RPMI8226 (cell line): Measurements from ENCODE around the gene ACTR3C.

Experiments used
- DNase-seq: peaks from one replicate; pipeline ENCODE4 v3.0.0-alpha.2; 2015

The ACTR3C gene

DNA sequence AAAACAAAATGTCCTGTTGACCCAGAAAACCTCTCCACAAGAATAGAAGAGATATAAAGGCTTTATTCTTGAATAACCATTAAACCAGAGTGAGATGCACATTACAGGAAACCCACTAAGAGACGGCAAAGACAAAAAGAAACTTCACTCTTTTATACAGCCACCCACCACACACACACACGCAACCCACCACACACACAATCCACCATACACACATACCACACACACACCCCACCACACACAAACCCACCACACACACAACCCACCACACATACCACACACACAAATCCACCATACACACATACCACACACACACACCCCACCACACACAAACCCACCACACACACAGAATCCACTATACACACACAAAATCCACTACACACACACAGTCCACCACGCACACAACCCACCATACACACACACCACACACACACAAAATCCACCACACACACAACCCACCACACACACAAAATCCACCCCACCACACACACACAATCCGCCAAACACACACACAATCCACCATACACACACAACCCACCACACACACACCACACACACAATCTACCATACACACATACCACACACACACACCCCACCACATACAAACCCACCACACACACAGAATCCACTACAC, 35.8 kb upstream of the ACTR3C start:
- DNase-seq = no peak

DNA sequence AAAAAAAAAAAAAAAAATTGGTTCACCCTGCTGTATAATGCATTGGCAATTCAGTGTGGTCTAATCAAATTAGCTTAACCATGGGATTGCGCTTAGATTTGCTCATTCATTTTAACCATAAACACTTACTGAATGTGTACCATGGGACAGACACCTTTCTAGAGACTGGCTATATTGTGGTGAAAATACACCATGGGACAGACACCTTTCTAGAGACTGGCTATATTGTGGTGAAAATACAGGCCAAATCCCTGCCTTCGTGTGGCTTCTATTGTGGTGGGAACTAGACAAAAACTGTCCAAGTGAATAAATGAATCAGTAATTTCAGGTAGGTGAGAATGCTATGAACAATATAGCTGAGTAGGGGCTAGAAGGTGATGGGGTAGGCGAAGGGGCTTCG, 35.1 kb upstream of the ACTR3C start:
- no peak for DNase-seq

DNA sequence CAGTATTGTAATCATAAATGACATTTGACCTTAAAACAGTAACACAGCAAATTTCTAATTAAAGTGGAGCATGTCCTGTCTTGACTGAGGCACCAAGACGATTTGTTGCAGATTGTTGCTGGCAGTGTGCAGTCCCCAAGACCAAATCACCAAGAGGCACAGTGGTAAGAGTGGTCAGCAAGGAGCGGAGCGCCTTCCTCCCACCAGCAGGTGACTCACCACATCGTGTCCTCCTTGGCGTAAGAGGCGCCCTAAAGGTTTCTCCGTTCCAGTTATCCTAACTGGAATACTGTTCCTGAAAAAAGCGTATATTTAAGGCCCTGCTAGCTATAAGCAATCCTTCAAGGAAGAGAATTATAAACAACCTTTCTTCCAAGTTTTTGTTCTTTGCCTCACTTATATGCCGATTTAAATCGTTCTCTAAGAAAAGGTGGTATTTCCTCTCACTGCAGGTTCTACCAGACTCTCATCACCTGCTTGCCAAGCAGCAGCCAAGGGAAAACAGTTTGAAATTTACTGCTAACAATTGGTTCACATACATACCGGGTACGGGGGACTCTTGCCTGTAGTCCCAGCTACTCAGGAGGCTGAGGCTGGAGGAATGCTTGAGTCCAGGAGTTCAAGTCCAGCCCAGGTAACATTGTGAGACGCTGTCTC, 34.6 kb upstream of the ACTR3C start:
- DNase-seq = peak; percentile 24

DNA sequence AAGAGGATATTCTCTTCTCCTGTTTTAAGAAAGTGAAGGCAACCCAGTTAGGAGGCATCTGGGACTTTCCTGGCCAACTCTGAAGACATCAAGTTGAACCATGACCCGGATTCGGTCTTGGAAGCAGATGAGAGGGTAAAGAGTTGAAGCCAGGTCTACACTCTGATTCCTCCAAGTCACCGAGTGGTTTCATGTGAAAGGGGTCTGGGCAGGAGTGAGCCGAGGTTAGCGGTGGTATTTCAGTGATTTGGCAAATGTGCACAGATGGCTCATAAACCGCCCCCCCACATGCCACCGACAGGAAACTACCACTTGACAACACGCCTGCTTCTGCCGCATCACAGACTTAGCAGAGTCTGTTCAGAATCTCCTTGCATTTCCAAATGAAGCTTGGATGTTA, 33.9 kb upstream of the ACTR3C start:
- peak; percentile 81 for DNase-seq

DNA sequence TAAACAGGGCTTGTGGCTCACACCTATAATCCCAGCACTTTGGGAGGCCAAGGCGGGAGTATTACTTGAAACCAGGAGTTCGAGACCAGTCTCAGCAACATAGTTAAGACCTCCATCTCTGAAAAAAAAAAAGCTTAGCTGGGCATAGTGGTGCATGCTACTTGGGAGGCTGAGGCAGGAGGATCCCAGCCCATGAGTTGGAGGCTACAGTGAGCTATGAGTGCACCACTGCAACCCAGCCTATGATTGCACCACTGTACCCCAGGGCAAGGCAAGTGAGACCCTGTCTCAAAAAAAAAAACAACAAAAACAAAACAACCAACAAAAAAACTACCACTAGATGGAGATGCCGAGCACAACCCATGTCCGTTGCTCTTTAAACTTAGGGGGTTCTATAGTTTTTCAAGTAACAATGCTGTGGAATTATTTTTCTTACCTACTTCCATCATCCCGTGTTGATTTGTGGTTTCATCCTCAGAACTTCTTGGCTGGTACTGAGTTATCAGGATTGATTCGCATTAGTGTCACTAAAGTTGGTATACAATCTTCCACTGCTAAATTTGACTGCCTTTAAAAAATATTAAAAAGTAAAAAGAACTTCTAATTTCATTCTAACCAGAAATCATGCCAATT, 33.0 kb upstream of the ACTR3C start:
- DNase-seq = peak; percentile 64

DNA sequence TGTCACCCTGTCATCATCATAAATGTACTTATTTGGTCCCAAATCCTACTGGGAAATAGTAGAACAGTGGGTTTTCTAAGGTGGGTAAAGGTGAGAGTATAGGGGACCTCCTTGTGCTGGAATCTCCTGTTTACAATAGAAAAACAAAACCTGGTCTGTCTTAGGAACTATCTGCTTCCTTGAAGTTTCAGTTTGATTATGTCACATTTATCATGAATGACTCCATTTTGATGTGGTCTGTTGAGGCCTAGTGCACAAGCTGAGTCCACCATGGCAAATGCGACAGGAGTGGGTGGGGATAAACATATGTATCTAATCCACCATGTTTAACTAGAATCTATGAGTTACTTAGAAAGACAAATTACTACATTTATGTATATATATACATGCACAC, 32.3 kb upstream of the ACTR3C start:
- DNase-seq = no peak

DNA sequence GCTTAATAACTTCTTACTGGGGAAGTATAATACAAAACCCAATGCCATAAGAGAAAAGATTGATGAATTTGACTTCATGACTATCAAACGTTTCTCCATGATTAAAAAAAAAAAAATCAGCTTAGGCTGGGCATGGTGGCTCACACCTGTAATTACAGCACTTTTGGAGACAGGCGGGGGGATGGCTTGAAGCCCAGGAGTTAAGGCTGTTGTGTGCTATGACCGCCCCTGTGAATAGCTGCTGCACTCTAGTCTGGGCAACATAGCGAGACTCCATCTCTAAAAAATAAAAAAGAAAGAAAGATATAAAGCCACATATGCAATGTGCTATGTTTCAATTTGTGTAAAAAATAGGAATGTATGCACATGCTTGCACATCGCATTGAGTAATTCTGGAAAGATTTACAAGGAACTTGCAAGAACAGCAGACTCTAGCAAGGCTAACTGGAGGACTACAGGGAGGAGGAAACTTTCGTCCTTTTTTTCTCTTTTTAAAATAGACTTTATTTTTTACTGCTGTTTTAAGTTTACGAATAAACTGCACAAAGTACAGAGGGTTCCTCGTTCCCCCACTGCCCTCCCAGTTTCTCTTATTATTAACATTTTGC, 28.3 kb upstream of the ACTR3C start:
- DNase-seq = no peak

DNA sequence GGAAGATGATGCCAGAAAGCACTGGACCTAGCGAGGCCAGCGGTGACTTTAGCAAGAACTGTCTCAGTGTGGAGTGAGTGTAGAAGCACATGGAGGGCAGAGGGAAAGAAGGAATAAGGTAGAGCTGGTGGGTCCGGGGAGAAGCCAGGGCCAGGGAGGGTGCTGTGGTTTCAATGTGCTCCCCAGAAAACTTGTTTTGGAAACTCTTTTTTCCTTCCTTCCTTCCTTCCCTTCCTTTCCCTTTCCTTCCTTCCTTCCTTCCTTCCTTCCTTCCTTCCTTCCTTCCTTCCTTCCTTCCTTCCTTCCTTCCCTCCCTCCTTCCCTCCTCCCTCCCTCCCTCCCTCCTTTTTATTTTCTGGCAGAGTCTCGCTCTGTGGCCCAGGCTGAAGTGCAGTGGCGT, 23.6 kb upstream of the ACTR3C start:
- DNase-seq = no peak

DNA sequence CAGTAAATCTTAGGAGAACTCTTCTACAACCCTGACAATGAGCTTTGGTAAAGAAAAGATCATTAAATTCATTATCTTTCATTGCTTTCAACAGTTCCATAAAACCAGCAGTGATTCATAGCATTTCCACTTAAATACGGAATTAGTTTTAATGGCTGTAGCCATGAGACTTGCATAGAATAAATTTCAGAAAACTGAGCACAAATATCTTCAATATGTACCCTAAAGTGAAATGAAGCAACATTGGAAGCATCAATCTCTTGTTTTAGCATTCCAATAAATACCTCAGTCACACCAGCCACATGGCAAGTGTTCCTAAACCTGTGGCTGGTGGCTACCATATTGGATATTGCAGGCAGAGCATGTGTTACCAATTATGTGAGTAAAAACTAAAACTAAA, 21.7 kb upstream of the ACTR3C start:
- DNase-seq = no peak

DNA sequence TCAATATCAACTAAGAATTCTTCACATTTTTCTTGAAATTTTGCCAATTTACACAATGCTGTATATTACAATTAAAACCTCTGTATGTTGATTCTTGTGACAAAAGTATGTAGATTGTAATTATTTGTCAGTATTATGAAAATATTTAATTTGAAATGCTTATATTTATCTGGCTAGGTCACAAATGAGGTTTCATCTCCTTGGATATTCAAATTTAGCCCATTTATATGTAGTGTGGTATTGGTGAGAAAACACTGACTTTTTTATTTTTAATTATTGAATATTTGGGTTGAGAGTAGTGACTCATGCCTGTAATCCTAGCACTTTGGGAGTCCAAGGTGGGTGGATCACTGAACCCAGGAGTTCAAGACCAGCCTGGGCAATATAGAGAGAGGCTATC, 21.0 kb upstream of the ACTR3C start:
- no peak for DNase-seq

DNA sequence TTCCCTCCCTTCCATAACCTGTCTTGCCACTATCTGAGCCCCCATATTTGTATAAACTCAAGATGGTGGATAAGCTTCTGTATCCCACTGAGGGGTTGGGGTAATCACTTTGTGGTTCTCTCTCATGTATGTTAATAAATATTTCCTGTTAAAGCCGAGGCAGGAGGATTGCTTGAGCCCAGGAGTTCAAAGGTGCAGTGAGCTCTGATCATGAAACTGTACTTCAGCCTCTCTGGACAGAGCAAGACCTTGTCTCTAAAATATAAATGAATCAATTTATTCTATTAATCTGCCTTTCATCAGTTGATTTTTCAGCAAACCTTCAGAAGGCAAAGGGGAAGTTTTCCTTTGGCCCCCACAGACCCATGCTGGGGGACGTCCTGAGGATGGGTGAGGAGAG, 19.9 kb upstream of the ACTR3C start:
- no peak for DNase-seq

DNA sequence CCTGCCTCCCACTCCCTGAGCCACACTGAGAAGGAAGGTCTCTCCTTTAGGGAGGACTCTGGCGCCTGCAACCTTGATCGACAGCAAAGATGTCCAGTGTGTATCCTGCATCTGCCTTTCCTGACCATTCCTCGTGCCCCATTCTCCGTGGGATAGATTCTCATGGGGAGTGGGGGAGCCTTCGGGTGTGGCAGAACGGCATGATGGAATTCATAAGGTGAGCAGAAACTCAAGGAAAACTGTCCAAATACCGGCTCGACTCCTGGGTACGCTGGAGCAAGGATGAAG, 18.7 kb upstream of the ACTR3C start:
- no peak for DNase-seq

DNA sequence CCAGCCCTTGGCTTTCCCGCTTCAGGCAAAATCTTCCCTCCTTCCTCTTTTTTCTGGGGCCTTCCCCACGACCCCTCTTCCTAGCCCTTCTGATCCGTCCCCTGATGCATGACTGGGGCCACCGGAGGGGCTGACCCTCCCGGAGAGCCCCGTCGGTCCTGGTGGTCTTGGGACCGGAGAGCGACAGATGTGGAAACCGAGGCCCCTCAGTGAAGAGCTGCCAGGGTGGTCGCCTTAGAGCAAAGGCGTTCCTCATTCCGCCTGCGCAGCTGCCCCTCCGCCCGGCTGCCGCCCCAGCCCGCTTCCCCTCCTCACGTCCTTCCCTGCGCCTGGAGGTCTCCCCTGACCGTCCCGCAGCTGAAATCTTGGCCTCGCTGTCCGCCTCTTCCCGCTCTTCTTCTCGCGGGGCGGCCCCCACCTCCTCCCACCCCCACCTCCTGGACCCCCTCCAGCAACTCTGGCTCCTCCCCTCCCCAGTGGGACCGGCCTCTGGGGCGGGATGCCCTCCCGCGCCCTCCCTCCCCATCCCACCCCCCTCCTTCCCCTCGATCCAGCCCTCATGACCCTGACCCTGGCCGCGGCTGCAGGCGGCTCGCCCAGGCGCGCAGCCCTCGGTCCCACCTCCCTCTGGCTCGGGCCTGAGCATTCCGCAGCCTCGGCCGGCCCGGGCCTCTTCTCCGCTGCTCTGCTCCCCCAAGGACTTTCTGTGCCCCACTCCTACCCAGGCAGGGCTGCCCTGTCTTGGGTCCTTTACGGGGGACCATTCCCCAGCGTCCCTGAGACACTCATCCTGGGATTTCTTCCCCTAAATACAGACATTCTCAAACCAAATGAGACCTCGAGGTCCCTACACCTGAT, 18.1 kb upstream of the ACTR3C start, which contains the start of gene RARRES2:
Gene RARRES2 (minus strand): TSS at position 367 of the 858 bp plus-strand sequence. CDS start 1,020 bp downstream, outside the sequence.
- no peak for DNase-seq

DNA sequence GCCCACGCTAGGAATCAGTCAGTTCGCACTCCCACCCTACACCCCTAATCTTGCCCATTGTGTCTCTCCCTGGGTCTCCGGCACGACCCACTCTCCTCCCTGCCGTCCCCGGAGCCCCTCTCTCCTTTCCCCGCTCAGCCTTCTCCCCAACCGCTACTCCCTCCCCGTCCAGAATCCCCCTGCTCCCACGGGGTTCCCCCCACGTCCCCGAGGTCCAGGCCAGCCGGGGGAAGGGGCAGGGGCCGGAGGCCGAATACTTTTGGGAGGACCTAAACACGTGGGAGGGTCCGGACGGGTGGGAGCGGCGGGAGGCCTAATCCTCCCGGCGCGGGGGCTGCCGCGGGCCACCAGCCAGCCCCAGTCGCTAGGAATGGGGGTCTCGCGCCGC, 17.5 kb upstream of the ACTR3C start:
- DNase-seq = no peak

DNA sequence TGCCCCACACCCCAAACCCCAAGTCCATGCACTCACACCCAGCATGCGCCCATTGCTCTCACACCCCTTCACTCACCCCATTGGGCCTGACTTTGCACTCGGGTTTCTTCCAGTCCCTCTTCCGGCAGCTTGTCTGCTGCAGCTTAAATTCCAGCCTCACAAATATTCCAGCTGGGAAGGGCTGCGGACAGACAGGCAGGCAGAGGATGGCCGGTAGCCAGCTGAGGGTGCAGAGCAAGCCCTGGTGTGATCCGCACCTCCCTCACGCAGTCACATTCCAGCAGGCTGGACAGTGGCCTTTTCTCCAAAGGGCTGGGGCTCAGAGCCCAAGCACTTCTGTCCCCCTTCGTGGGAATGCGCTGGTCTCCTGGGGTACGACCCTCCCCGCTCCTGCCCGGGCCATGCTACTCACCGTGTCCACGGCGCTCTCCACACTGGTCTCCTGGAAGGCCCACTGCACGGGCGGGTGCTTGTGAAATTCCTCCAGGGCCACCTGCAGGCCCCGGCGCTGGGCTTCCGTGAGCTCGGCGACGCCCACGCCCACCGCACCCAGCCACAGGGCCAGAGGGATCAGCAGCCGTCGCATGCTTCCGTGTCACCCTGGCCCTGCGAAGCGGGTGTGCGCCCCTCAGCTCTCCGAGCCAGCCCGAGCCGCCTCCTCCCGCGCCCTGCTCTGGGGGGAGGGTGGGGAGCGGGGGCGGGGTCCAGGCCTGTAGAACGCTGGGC, 16.8 kb upstream of the ACTR3C start:
- no peak for DNase-seq

DNA sequence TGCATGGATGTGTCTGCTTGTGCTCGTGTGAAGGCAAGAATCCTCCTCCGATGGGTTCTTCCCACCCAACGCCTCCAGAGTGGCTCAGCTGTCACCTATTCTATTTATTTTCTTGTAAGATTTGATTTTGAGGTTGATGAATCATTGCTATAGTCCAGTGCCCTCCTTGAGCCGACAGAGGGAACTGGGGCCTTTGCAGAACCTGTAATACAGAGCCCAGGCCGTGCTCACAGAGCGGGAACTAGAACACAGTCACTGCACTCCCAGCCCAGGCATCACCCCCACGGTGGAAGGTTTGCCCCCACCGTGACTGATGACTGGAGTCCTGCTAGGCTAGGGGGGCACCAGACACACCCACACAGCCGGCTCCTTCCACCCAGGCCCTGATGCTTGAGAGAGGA, 16.1 kb upstream of the ACTR3C start:
- no peak for DNase-seq

DNA sequence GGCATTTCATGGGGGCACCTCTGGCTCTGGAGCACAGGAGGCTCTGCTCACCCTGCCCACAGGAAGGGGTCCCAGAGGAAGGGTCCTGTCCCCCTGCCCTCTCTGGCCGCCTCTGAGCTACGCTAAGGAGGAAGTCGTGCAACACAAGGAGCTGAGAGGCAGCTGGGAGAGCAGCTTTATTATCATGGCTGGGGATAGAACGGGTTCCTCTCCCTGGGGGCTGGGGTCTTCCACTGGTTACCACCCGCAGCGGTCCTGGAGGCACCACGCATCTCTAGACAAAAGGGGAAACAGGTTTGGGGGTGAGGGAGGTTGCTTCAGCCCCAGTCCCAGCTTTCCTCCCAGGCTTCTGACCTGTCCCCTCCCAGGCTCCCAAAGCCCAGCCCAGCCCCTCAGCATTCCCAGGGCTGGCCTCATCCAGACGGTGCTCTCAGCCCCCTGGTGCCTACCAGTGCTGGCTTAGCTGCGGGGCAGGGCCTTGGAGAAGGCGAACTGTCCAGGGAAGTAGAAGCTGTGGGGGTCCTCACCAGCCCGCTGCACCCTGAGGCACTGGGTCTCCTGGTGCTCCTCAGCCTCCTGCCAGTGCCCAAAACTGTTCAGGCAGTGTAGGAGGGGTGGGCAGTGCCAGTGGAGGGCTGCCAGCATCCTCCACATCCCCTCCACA, 15.0 kb upstream of the ACTR3C start:
- no peak for DNase-seq

DNA sequence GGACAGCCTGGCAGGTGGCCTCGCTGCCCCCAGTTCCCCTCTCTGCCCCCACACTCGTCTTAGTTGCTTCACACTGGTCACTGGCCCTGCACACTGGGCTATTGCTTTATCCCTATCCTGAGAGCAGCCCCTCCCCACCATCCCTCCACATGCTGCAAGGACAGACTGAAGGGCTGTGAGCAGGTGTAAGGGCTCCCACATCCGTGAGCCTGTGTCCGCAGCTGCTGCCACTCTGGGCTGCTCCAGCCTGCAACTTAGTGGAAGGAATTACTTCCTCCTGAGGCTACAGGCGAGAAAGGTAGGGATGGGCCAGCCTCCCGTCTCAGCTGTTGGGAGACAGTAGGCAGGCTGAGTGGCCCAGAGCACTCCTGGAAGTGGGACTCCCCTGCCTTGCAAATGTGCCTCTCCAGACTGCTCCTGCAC, 14.3 kb upstream of the ACTR3C start:
- no peak for DNase-seq

DNA sequence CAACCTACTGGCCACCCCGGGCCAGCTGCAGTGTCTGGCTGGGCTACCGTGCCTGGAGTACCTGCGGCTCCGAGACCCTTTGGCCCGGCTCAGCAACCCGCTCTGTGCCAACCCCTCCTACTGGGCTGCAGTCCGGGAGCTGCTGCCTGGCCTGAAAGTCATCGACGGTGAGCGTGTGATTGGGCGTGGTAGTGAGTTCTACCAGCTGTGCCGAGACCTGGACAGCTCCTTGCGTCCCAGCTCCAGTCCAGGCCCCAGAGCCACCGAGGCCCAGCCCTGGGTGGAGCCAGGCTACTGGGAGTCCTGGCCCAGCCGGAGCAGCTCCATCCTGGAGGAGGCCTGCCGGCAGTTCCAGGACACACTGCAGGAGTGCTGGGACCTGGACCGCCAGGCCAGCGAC, 13.8 kb upstream of the ACTR3C start:
- no peak for DNase-seq

DNA sequence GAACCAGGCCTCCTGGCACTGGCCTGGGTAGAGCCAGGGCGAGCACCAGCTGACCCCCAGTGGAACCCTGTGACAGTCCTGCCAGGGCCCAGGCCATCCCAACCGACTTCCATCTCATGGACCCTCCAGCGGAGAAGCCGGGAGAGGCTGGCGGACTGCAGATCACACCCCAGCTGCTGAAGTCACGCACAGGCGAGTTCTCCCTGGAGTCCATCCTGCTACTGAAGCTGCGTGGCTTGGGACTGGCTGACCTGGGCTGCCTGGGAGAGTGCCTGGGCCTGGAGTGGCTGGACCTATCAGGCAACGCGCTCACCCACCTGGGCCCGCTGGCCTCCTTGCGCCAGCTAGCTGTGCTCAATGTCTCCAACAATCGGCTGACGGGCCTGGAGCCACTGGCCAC, 13.4 kb upstream of the ACTR3C start:
- no peak for DNase-seq

DNA sequence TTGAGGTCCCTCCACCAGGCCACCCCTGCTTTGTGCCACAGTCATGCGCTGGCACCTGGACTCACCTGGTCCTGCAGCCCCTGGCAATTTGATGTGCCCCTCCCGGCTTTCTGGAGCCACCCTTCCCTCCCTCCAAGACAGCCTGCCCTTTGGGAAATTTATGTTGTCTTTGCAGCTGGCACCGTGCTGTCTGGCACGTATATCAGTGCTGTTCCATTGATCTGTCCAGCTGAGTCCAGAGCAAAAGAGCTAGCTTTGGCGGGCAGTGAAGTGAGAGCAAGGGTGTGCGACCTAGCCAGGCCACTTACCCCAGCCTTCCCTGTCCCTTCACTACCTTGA, 12.4 kb upstream of the ACTR3C start:
- DNase-seq = no peak

DNA sequence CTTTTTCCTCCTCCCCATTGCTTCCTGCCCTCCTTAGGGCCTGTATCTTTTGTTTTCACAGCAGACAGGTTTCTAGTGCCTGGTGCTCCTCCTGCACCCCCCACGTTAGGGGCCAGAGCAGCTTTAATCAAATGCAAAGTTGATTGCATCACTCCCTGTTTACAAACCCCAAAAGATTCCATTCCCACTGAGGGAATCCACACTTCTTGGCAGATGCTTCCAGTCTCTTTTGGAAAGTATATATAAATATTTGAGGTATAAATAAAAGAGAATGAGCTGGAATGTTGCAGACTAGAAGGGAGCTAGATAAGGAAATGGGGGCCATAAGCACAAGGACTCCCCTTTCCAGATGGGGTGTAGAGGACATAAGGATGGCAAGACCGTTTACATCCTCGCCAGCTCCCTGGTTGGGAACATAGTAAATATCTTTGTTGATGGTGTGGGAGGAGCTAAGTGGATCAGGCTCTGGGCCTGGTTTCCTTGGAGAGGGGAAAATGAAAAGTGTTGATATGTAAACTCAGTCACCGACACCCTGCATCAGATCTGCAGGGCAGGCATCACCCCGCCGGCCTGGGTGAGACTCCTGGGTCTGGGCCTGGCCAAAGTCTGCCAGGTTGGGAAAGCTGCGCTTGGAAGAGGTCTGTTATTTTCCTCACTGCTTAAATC, 11.9 kb upstream of the ACTR3C start:
- no peak for DNase-seq
